Activated CD4-positive, CD25-positive, alpha-beta regulatory T cell treated with anti-CD3 and anti-CD28 coated beads, Interleukin-2, amount 50 U/mL, for 24 hours (primary cell): ENCODE results near the gene SENP3.
"Not testable (repeated sequence)": the region's sequence is repeated elsewhere in the genome, so short reads cannot be mapped to it uniquely, and the experiment has no call there.

Experiments
- ATAC-seq, 2 donors: fragments of 150-1000 bp; cut with Tn5 transposase; one replicate each; pipeline ENCODE4 v1.10.0; 2021; ENCODE audit warnings: mild to moderate bottlenecking in 1 of 2, moderate library complexity in 1 of 2

Gene SENP3

GRCh38 chr17:7597561-7597960 lies 35.8 kb downstream of the SENP3 start:
- ATAC-seq = not testable (repeated sequence)

DNA sequence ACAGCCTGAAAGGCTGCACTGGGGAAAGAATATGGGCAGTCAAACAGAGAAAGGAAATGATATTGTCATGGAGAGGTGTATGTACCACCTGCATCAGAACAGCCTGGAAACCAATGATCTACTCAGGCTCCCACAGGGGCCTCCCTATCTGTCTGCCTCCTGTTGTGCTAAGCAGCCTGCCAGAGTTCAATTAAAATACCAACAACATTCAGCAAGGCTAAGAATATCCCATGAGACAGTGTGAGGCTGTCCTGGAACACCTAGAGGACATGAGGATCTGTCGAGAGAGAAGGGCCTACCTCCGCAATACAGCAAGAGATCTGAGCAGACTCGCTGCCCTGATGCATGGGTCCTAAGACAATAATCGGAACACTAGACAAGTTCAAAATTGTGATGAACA lies 44.6 kb downstream of the SENP3 start:
- ATAC-seq = no peak

GRCh38 chr17:7610641-7611040 lies 48.9 kb downstream of the SENP3 start:
- ATAC-seq = no peak

DNA sequence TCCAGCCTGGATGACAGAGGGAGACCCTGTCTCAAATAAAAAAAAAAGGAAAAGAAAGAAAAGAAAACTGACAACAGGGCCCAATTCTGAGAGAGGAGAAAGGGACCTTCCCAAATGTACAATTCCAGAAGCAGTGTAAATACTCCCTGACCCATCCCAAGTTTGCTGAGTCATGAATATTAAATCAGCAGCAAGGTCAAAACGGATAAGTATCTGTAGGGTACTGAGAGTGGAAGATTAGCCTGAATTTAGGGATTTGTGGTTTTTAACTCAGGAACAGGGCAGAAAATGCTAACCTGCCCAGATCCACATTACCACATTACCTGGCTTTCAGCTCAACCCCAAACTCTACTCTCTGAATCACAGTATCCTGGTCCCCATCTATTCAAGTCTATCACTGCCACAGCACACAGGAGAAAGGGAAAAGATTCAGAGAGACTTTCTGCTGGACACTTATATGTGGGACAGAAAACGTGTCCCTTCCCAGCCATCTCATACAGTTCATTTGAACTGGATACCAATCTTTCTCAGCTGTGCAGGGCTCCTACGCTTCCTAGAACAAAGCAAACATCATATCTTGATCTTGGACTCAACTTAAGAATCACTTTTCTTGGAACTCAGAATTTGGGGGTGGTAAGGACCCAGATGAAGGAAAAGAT lies 50.0 kb downstream of the SENP3 start:
- no peak for ATAC-seq

DNA sequence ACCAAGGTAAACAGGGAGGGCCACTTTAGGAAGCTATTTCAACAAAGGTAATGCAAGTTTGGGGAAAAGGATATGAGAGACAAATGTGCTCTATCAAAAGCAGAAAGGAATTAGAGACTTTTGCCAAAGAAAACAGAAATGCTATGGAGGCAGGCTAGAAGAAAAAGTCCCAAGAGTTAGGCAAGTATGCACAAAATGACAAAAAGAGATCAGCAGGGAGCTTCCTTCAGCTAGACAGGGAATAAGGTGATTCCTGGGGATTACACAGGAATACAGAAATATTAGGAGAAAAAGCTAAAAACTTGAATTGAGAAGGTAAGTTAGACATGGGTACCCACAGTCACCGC lies 50.5 kb downstream of the SENP3 start:
- no peak for ATAC-seq

GRCh38 chr17:7613769-7614424 lies 52.2 kb downstream of the SENP3 start:
- ATAC-seq = no peak

DNA sequence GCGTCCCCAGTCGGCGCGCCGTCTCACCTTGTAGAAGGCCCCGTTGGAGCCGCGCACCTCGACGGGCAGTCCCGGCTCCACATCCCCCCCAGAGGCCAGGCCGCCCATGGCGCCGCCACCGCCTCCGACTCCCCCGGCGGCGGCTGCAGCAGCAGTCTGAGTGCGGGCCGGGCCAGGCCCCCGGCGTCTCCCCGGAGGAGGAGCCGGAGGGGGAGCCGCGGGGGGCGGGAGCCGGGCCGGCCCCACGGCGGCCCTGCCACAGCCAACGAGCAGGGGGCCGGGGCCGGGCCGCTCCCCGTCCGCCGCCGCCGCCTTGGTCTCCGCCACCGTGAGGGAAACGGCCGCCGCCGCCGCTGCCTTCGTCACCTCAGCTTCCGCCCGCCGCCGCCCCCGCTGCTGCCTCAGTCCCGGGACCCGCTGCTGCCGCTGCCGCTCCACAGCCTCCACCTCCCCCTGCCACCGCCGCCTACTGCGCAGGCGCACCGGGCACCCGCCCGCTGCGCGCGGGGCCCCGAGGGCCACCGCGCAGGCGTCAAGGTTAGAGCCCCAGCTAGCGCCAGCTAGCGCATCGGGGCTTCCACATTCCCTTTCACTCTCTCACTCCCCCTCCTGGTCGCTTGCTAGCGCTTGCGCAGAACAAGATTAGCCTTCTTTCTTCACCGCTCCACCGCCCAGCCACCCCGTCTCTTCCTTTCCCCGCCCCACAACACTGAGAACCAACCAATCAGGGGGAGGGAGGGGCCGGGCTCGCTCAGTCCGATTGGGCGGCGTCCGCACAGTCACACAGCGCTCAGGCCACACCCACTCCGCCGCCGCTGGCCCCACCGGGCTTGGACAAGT lies 52.9 kb downstream of the SENP3 start, which contains the start of gene FXR2:
Gene FXR2, minus strand, starts transcription at position 473 of the 840 bp plus-strand sequence. Its CDS starts 365 bp downstream, at position 108.
- peak; percentile 93 to 94 for ATAC-seq

GRCh38 chr17:7615265-7615747 lies 53.6 kb downstream of the SENP3 start:
- no peak for ATAC-seq

DNA sequence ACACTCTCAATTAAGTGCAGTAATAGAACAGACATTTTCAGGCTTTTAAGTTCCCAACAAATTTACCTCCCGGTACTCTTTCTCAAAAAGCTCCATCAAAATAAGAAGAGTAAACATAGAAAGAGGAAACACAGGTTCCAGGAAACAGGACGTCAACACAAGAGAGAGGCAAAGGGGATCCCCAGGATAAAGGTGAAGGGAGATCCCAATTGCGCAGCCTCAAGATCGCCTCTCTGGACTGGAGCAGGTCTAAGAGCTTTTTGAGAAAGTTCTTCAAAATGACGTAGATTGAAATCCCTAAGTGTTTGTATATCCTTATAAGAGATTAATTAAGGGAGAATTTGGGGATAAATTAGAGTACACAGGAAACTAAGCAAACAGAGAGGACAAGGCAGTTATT lies 56.9 kb downstream of the SENP3 start:
- ATAC-seq = no peak

GRCh38 chr17:7620835-7621234 lies 59.1 kb downstream of the SENP3 start:
- ATAC-seq = no peak
